ENCODE data around the gene UROC1. TPM values are rescaled to one million over a fixed set of nuclear protein-coding genes. Genes with fewer than 3 reads are reported as not detected.
A peak's percentile ranks its signal among the peaks of the same experiment; 100 is the strongest.

UROC1 gene
- total RNA-seq, 2 donors from 2014 or later: not detected

DNA sequence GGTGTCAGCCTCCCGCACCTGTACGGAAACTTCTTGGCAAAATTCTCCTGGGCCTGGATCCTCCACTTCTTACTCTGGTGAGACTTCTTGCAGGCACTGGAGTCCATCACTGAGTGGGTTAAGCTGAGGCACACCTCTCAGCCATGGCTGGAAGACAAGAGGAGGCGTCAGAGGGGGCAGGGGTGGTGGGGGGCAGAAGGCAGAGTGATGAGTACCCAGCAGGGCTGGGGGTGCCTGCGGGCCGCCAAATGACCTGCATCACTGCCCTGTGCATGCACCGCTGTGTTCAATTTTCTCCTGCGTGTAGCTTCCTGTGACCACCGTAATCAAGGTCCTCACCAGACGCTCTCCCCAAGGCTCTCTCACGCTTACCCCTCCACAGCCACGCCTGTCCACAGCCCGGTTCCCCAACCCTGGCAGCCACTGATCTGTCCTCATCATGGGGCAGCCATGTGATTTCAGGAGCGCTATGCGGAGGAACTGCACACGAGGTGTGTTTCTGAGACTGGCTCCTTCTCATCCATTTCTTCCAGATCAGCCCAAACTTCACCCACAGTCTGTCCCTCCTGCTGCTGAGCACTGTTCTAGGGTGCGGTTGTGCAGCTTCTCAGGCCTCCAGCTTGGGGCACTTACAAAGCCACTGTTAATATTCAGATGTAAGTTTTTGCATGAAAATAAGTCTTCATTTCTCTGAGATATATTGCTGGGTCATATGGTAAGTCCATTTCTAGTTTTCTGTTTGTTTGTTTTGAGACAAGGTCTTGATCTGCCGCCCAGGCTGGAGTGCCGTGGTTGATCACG is 35.9 kb upstream of the UROC1 start:
- intact Hi-C loops (cut with DNase I): no loop called here
- 73 to 74% methylated on average over 16 to 19 of the region's 19 CpGs for WGBS, 2 donors
- Histone ChIP-seq H3K27me3 (no peaks in the 10 kb centered on the region), H3K4me1 (no peaks in the 10 kb centered on the region), H3K36me3 (replicated peaks in 1 of 2; ENCODE audit: insufficient read depth in 1 of 2, low read depth in 2 of 2) (no peaks in the 10 kb centered on the region), H3K9me3 (no peaks in the 10 kb centered on the region), H3K27ac (no peak overlapping the region), H3K4me3 (no peak overlapping the region)
- peak in 1 of 4 donors; percentile 1 for DNase-seq
- ATAC-seq: no peak
- no peak for TF ChIP-seq POLR2A (IDR thresholded peaks at IDR 0.05)
- TF ChIP-seq, protein P1, sequence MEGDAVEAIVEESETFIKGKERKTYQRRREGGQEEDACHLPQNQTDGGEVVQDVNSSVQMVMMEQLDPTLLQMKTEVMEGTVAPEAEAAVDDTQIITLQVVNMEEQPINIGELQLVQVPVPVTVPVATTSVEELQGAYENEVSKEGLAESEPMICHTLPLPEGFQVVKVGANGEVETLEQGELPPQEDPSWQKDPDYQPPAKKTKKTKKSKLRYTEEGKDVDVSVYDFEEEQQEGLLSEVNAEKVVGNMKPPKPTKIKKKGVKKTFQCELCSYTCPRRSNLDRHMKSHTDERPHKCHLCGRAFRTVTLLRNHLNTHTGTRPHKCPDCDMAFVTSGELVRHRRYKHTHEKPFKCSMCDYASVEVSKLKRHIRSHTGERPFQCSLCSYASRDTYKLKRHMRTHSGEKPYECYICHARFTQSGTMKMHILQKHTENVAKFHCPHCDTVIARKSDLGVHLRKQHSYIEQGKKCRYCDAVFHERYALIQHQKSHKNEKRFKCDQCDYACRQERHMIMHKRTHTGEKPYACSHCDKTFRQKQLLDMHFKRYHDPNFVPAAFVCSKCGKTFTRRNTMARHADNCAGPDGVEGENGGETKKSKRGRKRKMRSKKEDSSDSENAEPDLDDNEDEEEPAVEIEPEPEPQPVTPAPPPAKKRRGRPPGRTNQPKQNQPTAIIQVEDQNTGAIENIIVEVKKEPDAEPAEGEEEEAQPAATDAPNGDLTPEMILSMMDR (IDR thresholded peaks at IDR 0.05): no peak

DNA sequence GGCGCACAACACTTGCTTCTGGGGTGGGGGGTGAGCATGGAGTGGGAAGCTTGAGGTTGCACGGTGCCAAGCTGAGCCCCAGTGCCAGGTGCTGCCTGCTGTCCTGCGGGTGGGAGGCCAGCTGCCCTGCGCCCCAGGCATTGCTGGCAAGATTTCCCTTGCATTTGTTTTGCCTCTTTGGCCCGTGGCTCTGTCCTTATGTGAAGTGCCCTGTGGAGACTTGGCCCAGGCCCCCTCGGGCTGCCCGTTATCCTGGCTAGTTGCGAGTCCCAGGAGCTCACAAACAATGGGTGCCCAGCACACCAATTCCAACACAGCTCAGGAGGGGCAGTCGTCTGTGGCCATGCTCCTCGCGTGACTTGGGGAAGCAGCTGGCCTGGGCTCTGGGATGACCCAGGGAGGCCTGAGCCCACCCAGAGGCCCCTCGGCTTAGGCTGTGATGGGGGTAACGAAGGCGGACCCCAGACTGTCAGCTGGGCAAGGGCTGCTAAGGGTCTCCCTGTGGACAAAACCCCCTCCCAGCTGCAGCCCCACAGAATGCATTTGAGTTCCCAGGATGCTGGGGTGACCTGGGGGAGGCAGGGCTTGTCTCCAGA is 35.2 kb upstream of the UROC1 start:
- H3K27me3 ChIP-seq: no peaks in the 10 kb centered on the region
- ATAC-seq: no peak
- intact Hi-C loops (cut with DNase I): no loop called here
- no peaks in the 10 kb centered on the region for H3K36me3 ChIP-seq (replicated peaks in 1 of 2; ENCODE audit: insufficient read depth in 1 of 2, low read depth in 2 of 2)
- no peak overlapping the region for H3K4me3 ChIP-seq
- H3K4me1 ChIP-seq: no peaks in the 10 kb centered on the region
- H3K27ac ChIP-seq: no peak overlapping the region
- no peaks in the 10 kb centered on the region for H3K9me3 ChIP-seq
- 73 to 77% methylated on average over 3 to 14 of the region's 14 CpGs for WGBS, 2 donors
- DNase-seq: no peak
- TF ChIP-seq, protein P1 (IDR thresholded peaks at IDR 0.05): no peak
- no peak for TF ChIP-seq POLR2A (IDR thresholded peaks at IDR 0.05)

DNA sequence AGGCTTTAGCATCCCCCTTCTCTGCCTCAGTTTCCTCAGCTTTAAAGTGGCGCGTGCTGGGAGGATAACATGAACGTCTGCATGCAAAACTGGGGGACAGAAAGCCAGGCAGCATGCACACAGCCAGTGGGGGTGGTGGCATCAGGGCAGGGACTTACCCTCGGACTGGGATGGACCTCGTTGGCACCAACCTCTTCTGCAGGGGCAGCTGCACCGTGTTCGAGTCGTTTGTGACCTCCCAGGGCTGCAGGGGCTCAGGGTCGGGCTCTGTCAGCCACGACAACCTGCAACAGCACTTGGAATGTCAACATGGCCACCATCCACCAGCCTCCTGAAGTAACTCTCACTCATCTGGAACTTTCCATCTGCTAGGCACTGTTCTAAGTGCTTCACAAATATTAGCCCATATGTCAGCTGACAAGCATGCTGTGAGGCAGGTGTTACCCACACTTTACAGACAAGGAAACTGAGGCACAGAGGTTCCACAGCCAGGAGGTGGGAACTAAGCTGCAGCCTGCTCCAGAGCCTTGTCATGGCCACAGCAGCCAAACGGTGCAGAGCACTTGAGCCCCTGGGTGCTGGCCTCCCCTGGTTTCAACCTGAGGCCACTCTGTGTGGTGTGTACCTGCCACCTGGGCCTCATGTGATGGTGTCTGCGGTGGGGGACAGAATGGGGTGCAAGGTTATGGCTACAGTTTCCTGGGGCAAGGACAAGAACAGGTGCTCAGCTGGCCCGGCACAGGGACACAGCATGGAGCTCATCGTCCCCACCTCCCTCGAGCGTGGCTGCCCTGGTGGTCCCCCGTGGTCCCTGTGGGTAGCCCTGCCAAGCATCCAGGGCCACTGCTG is 34.5 kb upstream of the UROC1 start:
- no peak overlapping the region for H3K4me3 ChIP-seq
- TF ChIP-seq, protein P1 (IDR thresholded peaks at IDR 0.05): no peak
- no peak for TF ChIP-seq POLR2A (IDR thresholded peaks at IDR 0.05)
- DNase-seq: peak in 1 of 4 donors; percentile 0
- H3K4me1 ChIP-seq: no peaks in the 10 kb centered on the region
- no peak overlapping the region for H3K27ac ChIP-seq
- intact Hi-C loops (cut with DNase I): no loop called here
- WGBS, 2 donors: 40 to 62% methylated on average over 1 to 16 of the region's 17 CpGs
- no peaks in the 10 kb centered on the region for H3K27me3 ChIP-seq
- no peaks in the 10 kb centered on the region for H3K36me3 ChIP-seq (replicated peaks in 1 of 2; ENCODE audit: insufficient read depth in 1 of 2, low read depth in 2 of 2)
- no peak for ATAC-seq
- H3K9me3 ChIP-seq: no peaks in the 10 kb centered on the region

DNA sequence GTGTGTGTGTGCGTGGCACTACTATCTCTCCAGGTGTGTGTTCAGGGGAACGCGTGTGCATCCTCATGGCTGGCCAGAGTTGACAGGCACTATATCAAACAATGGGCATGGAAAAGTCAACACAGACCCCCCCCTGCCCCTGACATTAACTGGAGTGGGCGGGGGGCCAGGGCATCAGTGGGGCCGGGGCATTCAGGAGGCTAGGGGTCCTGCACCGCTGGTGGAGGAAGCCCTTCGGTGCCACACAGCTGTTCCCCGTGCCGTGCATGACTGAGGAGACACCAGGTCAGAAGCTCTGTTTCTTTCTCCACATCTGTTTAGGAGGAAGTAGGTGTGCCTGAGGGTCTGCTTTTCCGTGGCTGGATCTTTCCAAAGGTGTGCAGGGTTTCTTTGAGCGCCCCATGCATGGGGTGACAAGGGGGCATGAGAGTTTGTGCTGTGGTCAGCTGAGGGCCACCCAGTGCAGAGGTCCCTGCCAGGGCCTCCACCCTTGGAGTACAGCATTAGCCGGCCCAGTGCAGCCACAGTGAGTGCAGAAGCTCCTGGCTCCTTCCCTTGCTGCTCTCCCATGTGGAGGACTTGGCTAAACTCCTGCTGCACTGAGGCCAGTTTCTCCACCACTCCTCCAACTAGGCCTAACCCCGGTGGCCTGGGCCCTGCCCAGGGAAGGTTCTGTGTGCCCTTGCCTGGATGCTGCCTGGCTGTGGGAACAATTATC is 33.7 kb upstream of the UROC1 start:
- Histone ChIP-seq H3K27ac (no peak overlapping the region), H3K4me1 (no peaks in the 10 kb centered on the region), H3K9me3 (no peaks in the 10 kb centered on the region), H3K4me3 (no peak overlapping the region), H3K27me3 (no peaks in the 10 kb centered on the region), H3K36me3 (replicated peaks in 1 of 2; ENCODE audit: insufficient read depth in 1 of 2, low read depth in 2 of 2) (no peaks in the 10 kb centered on the region)
- peak in 1 of 4 donors; percentile 1 for DNase-seq
- TF ChIP-seq, protein P1 (IDR thresholded peaks at IDR 0.05): no peak
- no peak for TF ChIP-seq POLR2A (IDR thresholded peaks at IDR 0.05)
- WGBS, 2 donors: 55 to 81% methylated on average over 8 to 12 of the region's 13 CpGs
- intact Hi-C loops (cut with DNase I): no loop called here
- no peak for ATAC-seq

Data from body of pancreas (tissue), 4 donors.